Measurements from ENCODE around the gene HSPB1. TPM values are rescaled to one million over a fixed set of nuclear protein-coding genes. Genes with fewer than 3 reads are reported as not detected.

Gene HSPB1
- total and polyA plus RNA-seq, 4 donors, result 89.6 to 529 (median 356) TPM

DNA sequence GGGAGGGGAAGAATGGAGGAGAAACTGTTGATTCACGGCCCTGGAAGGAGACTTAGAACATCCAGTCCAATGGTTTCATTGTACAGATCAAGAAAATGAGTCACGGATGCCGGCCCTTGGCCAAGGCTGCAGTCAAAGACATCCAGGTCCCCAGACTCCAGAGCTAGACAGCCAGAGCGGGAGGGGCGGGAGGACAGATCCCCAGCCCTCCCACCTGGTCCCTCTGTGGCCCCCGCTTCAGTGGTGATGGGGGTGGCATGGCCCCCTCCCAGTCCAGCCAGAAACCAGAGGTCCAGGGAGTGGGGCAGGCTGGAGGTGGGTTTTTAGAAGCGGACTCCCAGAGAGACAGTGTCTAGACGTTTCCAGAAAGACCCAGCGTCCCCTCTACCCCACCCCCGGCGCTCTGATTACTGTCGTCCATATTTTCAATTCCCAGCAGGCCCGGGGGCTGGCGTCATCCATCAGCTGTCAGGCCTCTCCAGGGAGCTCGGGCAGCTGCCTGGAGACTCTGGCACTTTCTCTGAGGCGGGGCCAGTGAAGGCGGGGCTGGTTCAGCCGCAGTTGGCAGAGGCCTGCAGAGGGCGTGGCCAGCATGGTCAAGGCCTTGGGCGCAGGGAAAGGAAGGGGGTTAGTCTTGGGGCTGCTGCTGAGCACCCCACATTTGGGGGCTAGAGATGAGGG lies 8.0 kb upstream of the HSPB1 start:
- peak; percentile 84 for ATAC-seq (ENCODE audit: insufficient read depth, low FRiP score)
- TF ChIP-seq, protein P1, sequence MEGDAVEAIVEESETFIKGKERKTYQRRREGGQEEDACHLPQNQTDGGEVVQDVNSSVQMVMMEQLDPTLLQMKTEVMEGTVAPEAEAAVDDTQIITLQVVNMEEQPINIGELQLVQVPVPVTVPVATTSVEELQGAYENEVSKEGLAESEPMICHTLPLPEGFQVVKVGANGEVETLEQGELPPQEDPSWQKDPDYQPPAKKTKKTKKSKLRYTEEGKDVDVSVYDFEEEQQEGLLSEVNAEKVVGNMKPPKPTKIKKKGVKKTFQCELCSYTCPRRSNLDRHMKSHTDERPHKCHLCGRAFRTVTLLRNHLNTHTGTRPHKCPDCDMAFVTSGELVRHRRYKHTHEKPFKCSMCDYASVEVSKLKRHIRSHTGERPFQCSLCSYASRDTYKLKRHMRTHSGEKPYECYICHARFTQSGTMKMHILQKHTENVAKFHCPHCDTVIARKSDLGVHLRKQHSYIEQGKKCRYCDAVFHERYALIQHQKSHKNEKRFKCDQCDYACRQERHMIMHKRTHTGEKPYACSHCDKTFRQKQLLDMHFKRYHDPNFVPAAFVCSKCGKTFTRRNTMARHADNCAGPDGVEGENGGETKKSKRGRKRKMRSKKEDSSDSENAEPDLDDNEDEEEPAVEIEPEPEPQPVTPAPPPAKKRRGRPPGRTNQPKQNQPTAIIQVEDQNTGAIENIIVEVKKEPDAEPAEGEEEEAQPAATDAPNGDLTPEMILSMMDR (IDR thresholded peaks at IDR 0.05; ENCODE audit: control extremely low read depth, extremely low read depth), result no peak
- H3K4me3 ChIP-seq, result no peak overlapping the region
- peak; percentile 97 to 98 (median 97) for DNase-seq
- no peaks in the 10 kb centered on the region for H3K27me3 ChIP-seq (ENCODE audit: control insufficient read depth in 3 of 3, insufficient read depth in 3 of 3, low read length in 2 of 3)
- peaks cover 0 to 23% (median 8%) of the 10 kb centered on the region in 5 donors for H3K4me1 ChIP-seq (ENCODE audit: control insufficient read depth in 5 of 5, insufficient read depth in 5 of 5, low read length in 5 of 5)
- peak overlapping the region; percentile 82 to 94 for H3K27ac ChIP-seq (ENCODE audit: low read depth in 1 of 2, low read length in 1 of 2)
- no peaks in the 10 kb centered on the region for H3K36me3 ChIP-seq (ENCODE audit: control insufficient read depth in 4 of 4, insufficient read depth in 4 of 4, low read length in 4 of 4)
- no peak overlapping the region for H3K9ac ChIP-seq (ENCODE audit: insufficient read depth in 1 of 2, low read length in 2 of 2)
- 31 to 36% methylated on average over 20 of the region's 20 CpGs for WGBS, 2 donors
- no peaks in the 10 kb centered on the region for H3K9me3 ChIP-seq (ENCODE audit: control insufficient read depth in 4 of 4, insufficient read depth in 3 of 4, low read length in 3 of 4)

DNA sequence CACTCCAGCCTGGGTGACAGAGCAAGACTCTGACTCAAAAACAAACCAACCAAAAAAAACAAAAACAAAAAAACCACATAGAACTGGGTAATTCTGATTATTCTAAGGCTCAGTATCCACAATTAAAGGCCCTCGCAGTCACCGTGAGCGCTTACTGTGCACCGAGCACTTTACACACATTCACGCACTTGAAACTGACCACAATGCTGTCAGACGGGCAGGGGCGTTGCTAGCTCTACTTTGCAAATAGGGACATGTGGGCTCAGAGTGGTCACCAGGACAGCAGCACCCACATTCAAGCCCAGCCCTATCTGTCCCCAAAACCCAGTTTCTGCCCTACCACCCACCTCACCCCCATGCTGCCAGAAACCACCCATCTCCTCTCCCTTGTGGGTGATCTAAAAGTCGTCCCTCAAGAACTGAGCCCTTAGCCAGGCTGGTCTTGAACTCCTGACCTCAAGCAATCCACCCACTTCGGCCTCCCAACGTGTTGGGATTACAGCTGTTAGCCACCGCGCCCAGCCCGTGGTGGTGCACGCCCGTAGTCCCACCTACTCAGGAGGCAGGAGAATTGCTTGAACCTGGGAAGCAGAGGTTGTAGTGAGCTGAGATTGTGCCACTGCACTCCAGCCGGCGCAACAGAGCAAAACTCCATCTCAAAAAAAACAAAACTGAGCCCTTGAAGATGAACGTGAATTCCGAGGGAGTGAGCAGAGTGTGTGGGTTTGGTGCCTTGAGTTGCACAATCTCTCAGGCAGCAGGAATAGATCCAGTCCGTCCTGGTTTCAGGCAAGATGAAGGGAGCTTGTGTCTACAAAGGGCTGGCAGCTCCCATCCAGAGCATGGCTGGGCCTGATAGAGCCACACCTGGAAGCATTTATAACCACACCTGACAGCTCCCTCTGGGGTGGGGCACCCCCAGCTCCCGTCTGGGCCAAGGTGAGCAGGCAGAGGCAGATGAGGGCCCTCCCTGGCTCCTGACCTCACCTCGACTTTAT lies 5.4 kb upstream of the HSPB1 start:
- WGBS, 2 donors, result 58 to 70% methylated on average over 22 of the region's 22 CpGs
- H3K9ac ChIP-seq (ENCODE audit: insufficient read depth in 1 of 2, low read length in 2 of 2), result peak overlapping the region in 1 of 2 donors; percentile 47
- DNase-seq, result peak; percentile 61 to 91 (median 77)

GRCh38 chr7:76300166-76300731 lies 2.2 kb upstream of the HSPB1 start:
- Histone ChIP-seq H3K4me3 (no peak overlapping the region), H3K27ac (ENCODE audit: low read depth in 1 of 2, low read length in 1 of 2) (peak overlapping the region in 1 of 2 donors; percentile 32), H3K27me3 (ENCODE audit: control insufficient read depth in 3 of 3, insufficient read depth in 3 of 3, low read length in 2 of 3) (no peaks in the 10 kb centered on the region), H3K36me3 (ENCODE audit: control insufficient read depth in 4 of 4, insufficient read depth in 4 of 4, low read length in 4 of 4) (peaks cover 0 to 5% (median 1%) of the 10 kb centered on the region in 4 donors), H3K4me1 (ENCODE audit: control insufficient read depth in 5 of 5, insufficient read depth in 5 of 5, low read length in 5 of 5) (peaks cover 3 to 17% (median 14%) of the 10 kb centered on the region in 5 donors), H3K9me3 (ENCODE audit: control insufficient read depth in 4 of 4, insufficient read depth in 3 of 4, low read length in 3 of 4) (no peaks in the 10 kb centered on the region), H3K9ac (ENCODE audit: insufficient read depth in 1 of 2, low read length in 2 of 2) (no peak overlapping the region)
- DNase-seq, result no peak
- 86 to 93% methylated on average over 7 of the region's 7 CpGs for WGBS, 2 donors
- TF ChIP-seq, protein P1 (IDR thresholded peaks at IDR 0.05; ENCODE audit: control extremely low read depth, extremely low read depth), result no peak
- ATAC-seq (ENCODE audit: insufficient read depth, low FRiP score), result no peak

More for the DNA sequence above, 5.4 kb upstream of the HSPB1 start:
- no peaks in the 10 kb centered on the region for H3K9me3 ChIP-seq (ENCODE audit: control insufficient read depth in 4 of 4, insufficient read depth in 3 of 4, low read length in 3 of 4)
- no peaks in the 10 kb centered on the region for H3K36me3 ChIP-seq (ENCODE audit: control insufficient read depth in 4 of 4, insufficient read depth in 4 of 4, low read length in 4 of 4)
- peaks cover 0 to 23% (median 8%) of the 10 kb centered on the region in 5 donors for H3K4me1 ChIP-seq (ENCODE audit: control insufficient read depth in 5 of 5, insufficient read depth in 5 of 5, low read length in 5 of 5)
- TF ChIP-seq, protein P1 (IDR thresholded peaks at IDR 0.05; ENCODE audit: control extremely low read depth, extremely low read depth), result no peak
- peak; percentile 45 for ATAC-seq (ENCODE audit: insufficient read depth, low FRiP score)
- peak overlapping the region; percentile 34 to 94 for H3K27ac ChIP-seq (ENCODE audit: low read depth in 1 of 2, low read length in 1 of 2)
- no peak overlapping the region for H3K4me3 ChIP-seq
- no peaks in the 10 kb centered on the region for H3K27me3 ChIP-seq (ENCODE audit: control insufficient read depth in 3 of 3, insufficient read depth in 3 of 3, low read length in 2 of 3)
